ENCODE measurements around the gene PLAA. TPM values are rescaled to one million over a fixed set of nuclear protein-coding genes. Genes with fewer than 3 reads are reported as not detected.

Gene PLAA
- polyA plus RNA-seq, 1 donor from 2014 or later, result 27.4 TPM

DNA sequence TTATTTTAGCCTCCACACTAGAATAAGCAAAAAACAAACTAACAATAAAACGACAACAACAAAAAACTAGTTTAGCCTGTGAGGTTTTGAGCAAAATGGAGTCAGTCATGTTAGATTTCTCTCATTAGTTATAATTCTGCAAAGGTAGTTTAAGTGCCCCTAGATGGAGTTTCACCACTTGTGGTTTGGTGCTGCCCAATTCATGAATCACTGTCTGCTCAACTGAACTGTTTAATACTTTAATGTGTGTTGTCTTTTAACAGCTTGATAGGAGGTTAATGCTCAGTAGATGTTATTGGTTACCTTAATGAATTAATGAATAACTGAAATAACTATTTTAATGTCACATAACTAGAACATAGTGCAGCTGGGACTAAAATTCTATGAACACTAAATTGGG, 3.5 kb upstream of the PLAA start:
- H4K20me1 ChIP-seq (ENCODE audit: insufficient read depth), result no peaks in the 10 kb centered on the region
- no peaks in the 10 kb centered on the region for H3F3A ChIP-seq (ENCODE audit: insufficient read depth, low read length, poor library complexity, severe bottlenecking)
- no peaks in the 10 kb centered on the region for H3K9me3 ChIP-seq (ENCODE audit: low read length)
- H3K4me2 ChIP-seq (ENCODE audit: low read length), result no peak overlapping the region
- peaks cover 13% of the 10 kb centered on the region for H3K79me2 ChIP-seq (replicated peaks; ENCODE audit: insufficient read depth, low read length)
- H2AFZ ChIP-seq (ENCODE audit: low read depth, low read length), result no peak overlapping the region
- no peaks in the 10 kb centered on the region for H3K9me2 ChIP-seq (ENCODE audit: insufficient read depth, low read length)
- H3K27me3 ChIP-seq (ENCODE audit: insufficient read depth, low read depth, low read length), result no peaks in the 10 kb centered on the region
- H3K27ac ChIP-seq (ENCODE audit: low read length), result no peak overlapping the region
- H3K36me3 ChIP-seq (ENCODE audit: insufficient read depth, low read length), result no peaks in the 10 kb centered on the region
- H3K4me3 ChIP-seq (ENCODE audit: low read length), result no peak overlapping the region
- TF ChIP-seq EZH2 (IDR thresholded peaks at IDR 0.05; ENCODE audit: borderline replicate concordance, insufficient read depth, low read length, poor library complexity, severe bottlenecking) (no peak), MXI1 (conservative IDR thresholded peaks at IDR 0.05; ENCODE audit: poor library complexity, severe bottlenecking) (no peak), POLR2AphosphoS5 (IDR thresholded peaks at IDR 0.05) (no peak), EP300 (conservative IDR thresholded peaks at IDR 0.05; ENCODE audit: poor library complexity, severe bottlenecking) (no peak), SMC3 (conservative IDR thresholded peaks at IDR 0.05; ENCODE audit: poor library complexity) (no peak), RAD21 (conservative IDR thresholded peaks at IDR 0.05) (no peak), TAF1 (IDR thresholded peaks at IDR 0.05; ENCODE audit: low read depth) (no peak)
- TF ChIP-seq, protein P1, sequence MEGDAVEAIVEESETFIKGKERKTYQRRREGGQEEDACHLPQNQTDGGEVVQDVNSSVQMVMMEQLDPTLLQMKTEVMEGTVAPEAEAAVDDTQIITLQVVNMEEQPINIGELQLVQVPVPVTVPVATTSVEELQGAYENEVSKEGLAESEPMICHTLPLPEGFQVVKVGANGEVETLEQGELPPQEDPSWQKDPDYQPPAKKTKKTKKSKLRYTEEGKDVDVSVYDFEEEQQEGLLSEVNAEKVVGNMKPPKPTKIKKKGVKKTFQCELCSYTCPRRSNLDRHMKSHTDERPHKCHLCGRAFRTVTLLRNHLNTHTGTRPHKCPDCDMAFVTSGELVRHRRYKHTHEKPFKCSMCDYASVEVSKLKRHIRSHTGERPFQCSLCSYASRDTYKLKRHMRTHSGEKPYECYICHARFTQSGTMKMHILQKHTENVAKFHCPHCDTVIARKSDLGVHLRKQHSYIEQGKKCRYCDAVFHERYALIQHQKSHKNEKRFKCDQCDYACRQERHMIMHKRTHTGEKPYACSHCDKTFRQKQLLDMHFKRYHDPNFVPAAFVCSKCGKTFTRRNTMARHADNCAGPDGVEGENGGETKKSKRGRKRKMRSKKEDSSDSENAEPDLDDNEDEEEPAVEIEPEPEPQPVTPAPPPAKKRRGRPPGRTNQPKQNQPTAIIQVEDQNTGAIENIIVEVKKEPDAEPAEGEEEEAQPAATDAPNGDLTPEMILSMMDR (IDR thresholded peaks at IDR 0.05; ENCODE audit: poor library complexity, severe bottlenecking), result no peak
- TF ChIP-seq, protein P2, sequence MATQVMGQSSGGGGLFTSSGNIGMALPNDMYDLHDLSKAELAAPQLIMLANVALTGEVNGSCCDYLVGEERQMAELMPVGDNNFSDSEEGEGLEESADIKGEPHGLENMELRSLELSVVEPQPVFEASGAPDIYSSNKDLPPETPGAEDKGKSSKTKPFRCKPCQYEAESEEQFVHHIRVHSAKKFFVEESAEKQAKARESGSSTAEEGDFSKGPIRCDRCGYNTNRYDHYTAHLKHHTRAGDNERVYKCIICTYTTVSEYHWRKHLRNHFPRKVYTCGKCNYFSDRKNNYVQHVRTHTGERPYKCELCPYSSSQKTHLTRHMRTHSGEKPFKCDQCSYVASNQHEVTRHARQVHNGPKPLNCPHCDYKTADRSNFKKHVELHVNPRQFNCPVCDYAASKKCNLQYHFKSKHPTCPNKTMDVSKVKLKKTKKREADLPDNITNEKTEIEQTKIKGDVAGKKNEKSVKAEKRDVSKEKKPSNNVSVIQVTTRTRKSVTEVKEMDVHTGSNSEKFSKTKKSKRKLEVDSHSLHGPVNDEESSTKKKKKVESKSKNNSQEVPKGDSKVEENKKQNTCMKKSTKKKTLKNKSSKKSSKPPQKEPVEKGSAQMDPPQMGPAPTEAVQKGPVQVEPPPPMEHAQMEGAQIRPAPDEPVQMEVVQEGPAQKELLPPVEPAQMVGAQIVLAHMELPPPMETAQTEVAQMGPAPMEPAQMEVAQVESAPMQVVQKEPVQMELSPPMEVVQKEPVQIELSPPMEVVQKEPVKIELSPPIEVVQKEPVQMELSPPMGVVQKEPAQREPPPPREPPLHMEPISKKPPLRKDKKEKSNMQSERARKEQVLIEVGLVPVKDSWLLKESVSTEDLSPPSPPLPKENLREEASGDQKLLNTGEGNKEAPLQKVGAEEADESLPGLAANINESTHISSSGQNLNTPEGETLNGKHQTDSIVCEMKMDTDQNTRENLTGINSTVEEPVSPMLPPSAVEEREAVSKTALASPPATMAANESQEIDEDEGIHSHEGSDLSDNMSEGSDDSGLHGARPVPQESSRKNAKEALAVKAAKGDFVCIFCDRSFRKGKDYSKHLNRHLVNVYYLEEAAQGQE (IDR thresholded peaks at IDR 0.05; ENCODE audit: borderline replicate concordance), result no peak
- no peak overlapping the region for H3K9ac ChIP-seq (ENCODE audit: low read length)

DNA sequence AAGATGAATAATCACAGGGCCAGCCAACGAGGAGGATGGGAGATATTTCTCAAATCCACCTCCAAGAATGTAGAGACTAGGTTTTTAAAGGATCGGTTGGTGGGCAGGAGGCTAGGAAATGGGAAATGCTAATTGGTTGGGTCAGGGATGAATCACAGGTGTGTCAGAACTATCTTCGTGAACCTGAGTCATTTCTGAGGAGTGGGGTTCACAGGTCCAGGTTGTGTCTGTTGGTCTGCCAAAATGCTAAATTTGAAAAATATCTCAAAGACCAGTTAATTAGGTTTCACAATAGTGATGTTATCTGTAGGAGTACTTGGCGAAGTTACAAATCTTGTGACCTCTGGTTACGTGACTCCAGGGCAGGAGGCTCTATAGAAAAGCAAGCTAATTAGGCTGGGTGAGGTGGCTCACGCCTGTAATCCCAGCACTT, 2.6 kb upstream of the PLAA start:
- Histone ChIP-seq H2AFZ (ENCODE audit: low read depth, low read length) (no peak overlapping the region), H3K27me3 (ENCODE audit: insufficient read depth, low read depth, low read length) (no peaks in the 10 kb centered on the region), H3K9me3 (ENCODE audit: low read length) (no peaks in the 10 kb centered on the region), H3K9me2 (ENCODE audit: insufficient read depth, low read length) (no peaks in the 10 kb centered on the region), H4K20me1 (ENCODE audit: insufficient read depth) (no peaks in the 10 kb centered on the region), H3K9ac (ENCODE audit: low read length) (no peak overlapping the region), H3K27ac (ENCODE audit: low read length) (no peak overlapping the region), H3F3A (ENCODE audit: insufficient read depth, low read length, poor library complexity, severe bottlenecking) (no peaks in the 10 kb centered on the region), H3K4me2 (ENCODE audit: low read length) (no peak overlapping the region), H3K36me3 (ENCODE audit: insufficient read depth, low read length) (no peaks in the 10 kb centered on the region), H3K4me3 (ENCODE audit: low read length) (no peak overlapping the region), H3K79me2 (replicated peaks; ENCODE audit: insufficient read depth, low read length) (peaks cover 20% of the 10 kb centered on the region)
- no peak for TF ChIP-seq EP300 (conservative IDR thresholded peaks at IDR 0.05; ENCODE audit: poor library complexity, severe bottlenecking)
- TF ChIP-seq, protein P2 (IDR thresholded peaks at IDR 0.05; ENCODE audit: borderline replicate concordance), result no peak
- no peak for TF ChIP-seq POLR2AphosphoS5 (IDR thresholded peaks at IDR 0.05)
- TF ChIP-seq SMC3 (conservative IDR thresholded peaks at IDR 0.05; ENCODE audit: poor library complexity), result no peak
- no peak for TF ChIP-seq TAF1 (IDR thresholded peaks at IDR 0.05; ENCODE audit: low read depth)
- TF ChIP-seq, protein P1 (IDR thresholded peaks at IDR 0.05; ENCODE audit: poor library complexity, severe bottlenecking), result no peak
- TF ChIP-seq EZH2 (IDR thresholded peaks at IDR 0.05; ENCODE audit: borderline replicate concordance, insufficient read depth, low read length, poor library complexity, severe bottlenecking), result no peak
- no peak for TF ChIP-seq RAD21 (conservative IDR thresholded peaks at IDR 0.05)
- TF ChIP-seq MXI1 (conservative IDR thresholded peaks at IDR 0.05; ENCODE audit: poor library complexity, severe bottlenecking), result no peak

All from neural cell (in vitro differentiated cells).